Thymus (tissue), 11 donors: ENCODE results near the gene SLC1A4. TPM values are rescaled to one million over a fixed set of nuclear protein-coding genes. Genes with fewer than 3 reads are reported as not detected.

Source experiments
- DNase-seq, 9 donors: peaks; one replicate each; pipeline ENCODE4 v3.0.0-alpha.2; 2013; ENCODE audit warnings: low spot score in 9 of 9, low read depth in 6 of 9, missing footprints in 1 of 9
- H3K27ac ChIP-seq, 2 donors: one replicate each; pipeline ENCODE4 v1.5.1; 2013; ENCODE audit warnings: control low read depth in 1 of 2, low read depth in 1 of 2, low read length in 1 of 2, mild to moderate bottlenecking in 1 of 2, moderate library complexity in 1 of 2
- H3K27me3 ChIP-seq, 2 donors: one replicate each; pipeline ENCODE4 v1.5.1; 2013; ENCODE audit warnings: low read length in 1 of 2; ENCODE audit not compliant: control insufficient read depth in 2 of 2, insufficient read depth in 1 of 2
- H3K36me3 ChIP-seq, 2 donors: one replicate each; pipeline ENCODE4 v1.5.1; 2013; ENCODE audit warnings: low read length in 1 of 2, mild to moderate bottlenecking in 1 of 2, moderate library complexity in 1 of 2; ENCODE audit not compliant: control insufficient read depth in 2 of 2, insufficient read depth in 2 of 2
- H3K4me1 ChIP-seq, 2 donors: one replicate each; pipeline ENCODE4 v1.5.1; 2013; ENCODE audit warnings: low read length in 2 of 2; ENCODE audit not compliant: control insufficient read depth in 2 of 2, insufficient read depth in 2 of 2
- H3K4me3 ChIP-seq, 2 donors: one replicate each; pipeline ENCODE4 v1.5.1; 2013; ENCODE audit warnings: low read length in 2 of 2, control low read depth in 1 of 2, mild to moderate bottlenecking in 1 of 2
- H3K9me3 ChIP-seq, 2 donors: one replicate each; pipeline ENCODE4 v1.5.1; 2013; ENCODE audit warnings: low read length in 1 of 2, mild to moderate bottlenecking in 1 of 2; ENCODE audit not compliant: control insufficient read depth in 2 of 2, insufficient read depth in 1 of 2
- WGBS: extraction: QIAGEN DNeasy Blood & Tissue Kit; methylation state at CpG from one replicate; pipeline ENCODE4 v1.1.7; 2013; 5-methylcytosine and 5-hydroxymethylcytosine counted together
- polyA plus RNA-seq: library from polyadenylated mRNA; stranded (reverse); fragments of 200-250 nt; gene quantifications from one replicate; pipeline ENCODE4 v1.2.3, GENCODE V29; 2013
- total RNA-seq: library from RNA; stranded (reverse); fragments of 120-200 nt; gene quantifications from one replicate; pipeline ENCODE4 v1.2.4, GENCODE V29; 2013
- donor health status: healthy.

The SLC1A4 gene
- total and polyA plus RNA-seq, 2 donors = 4.9 to 12.5 TPM

GRCh38 chr2:64987001-64987955 lies 1.9 kb upstream of the SLC1A4 start:
- H3K4me1 ChIP-seq = peaks cover 21 to 44% of the 10 kb centered on the region in 2 donors
- H3K27me3 ChIP-seq = peaks cover 0 to 8% of the 10 kb centered on the region in 2 donors
- H3K9me3 ChIP-seq = no peaks in the 10 kb centered on the region
- DNase-seq = peak in 1 of 9 donors; percentile 31
- 63% methylated on average over 6 of the region's 6 CpGs for WGBS
- no peak overlapping the region for H3K27ac ChIP-seq
- H3K36me3 ChIP-seq = no peaks in the 10 kb centered on the region
- peak overlapping the region in 1 of 2 donors; percentile 72 for H3K4me3 ChIP-seq

- 5% methylated on average over 12 of the region's 12 CpGs for WGBS
- Histone ChIP-seq H3K4me1 (peaks cover 29 to 51% of the 10 kb centered on the region in 2 donors), H3K36me3 (peaks cover 0 to 2% of the 10 kb centered on the region in 2 donors), H3K27ac (peak overlapping the region; percentile 82 to 86), H3K27me3 (peaks cover 0 to 8% of the 10 kb centered on the region in 2 donors), H3K4me3 (peak overlapping the region; percentile 72 to 82), H3K9me3 (no peaks in the 10 kb centered on the region)
- DNase-seq = peak in 1 of 9 donors; percentile 51
Observed at GRCh38 chr2:64987956-64988419, 1.2 kb upstream of the SLC1A4 start.

GRCh38 chr2:64988420-64989125 lies 626 bp upstream of the SLC1A4 start:
- under 1% methylated on average over 64 of the region's 65 CpGs for WGBS
- peaks cover 30 to 56% of the 10 kb centered on the region in 2 donors for H3K4me1 ChIP-seq

GRCh38 chr2:64989982-64990614 lies 899 bp downstream of the SLC1A4 start:
- DNase-seq = no peak
- peaks cover 0 to 8% of the 10 kb centered on the region in 2 donors for H3K27me3 ChIP-seq
- WGBS = 29% methylated on average over 35 of the region's 35 CpGs
- H3K9me3 ChIP-seq = no peaks in the 10 kb centered on the region
- peaks cover 30 to 67% of the 10 kb centered on the region in 2 donors for H3K4me1 ChIP-seq
- peak overlapping the region; percentile 82 to 85 for H3K4me3 ChIP-seq
- no peak overlapping the region for H3K27ac ChIP-seq
- H3K36me3 ChIP-seq = peaks cover 0 to 21% of the 10 kb centered on the region in 2 donors

More at GRCh38 chr2:64988420-64989125, 626 bp upstream of the SLC1A4 start:
- peak in 6 of 9 donors; percentile 50 to 86 (median 54) for DNase-seq
- Histone ChIP-seq H3K9me3 (no peaks in the 10 kb centered on the region), H3K27ac (peak overlapping the region; percentile 82 to 86), H3K36me3 (peaks cover 0 to 8% of the 10 kb centered on the region in 2 donors), H3K4me3 (peak overlapping the region; percentile 72 to 82), H3K27me3 (peaks cover 0 to 8% of the 10 kb centered on the region in 2 donors)

GRCh38 chr2:64990876-64991275 lies 1.7 kb downstream of the SLC1A4 start:
- Histone ChIP-seq H3K4me1 (peaks cover 32 to 71% of the 10 kb centered on the region in 2 donors), H3K36me3 (peaks cover 0 to 23% of the 10 kb centered on the region in 2 donors), H3K27ac (no peak overlapping the region), H3K4me3 (peak overlapping the region; percentile 82 to 85), H3K27me3 (peaks cover 0 to 8% of the 10 kb centered on the region in 2 donors), H3K9me3 (no peaks in the 10 kb centered on the region)
- DNase-seq = no peak
- 84% methylated on average over 1 of the region's 1 CpG for WGBS

- WGBS = 57% methylated on average over 5 of the region's 5 CpGs
- Histone ChIP-seq H3K4me1 (peaks cover 32 to 76% of the 10 kb centered on the region in 2 donors), H3K4me3 (peak overlapping the region; percentile 13 to 19)
Observed at GRCh38 chr2:64992218-64992617, 3.0 kb downstream of the SLC1A4 start.

GRCh38 chr2:64992990-64993389 lies 3.8 kb downstream of the SLC1A4 start:
- DNase-seq = no peak
- H3K27ac ChIP-seq = no peak overlapping the region
- 74% methylated on average over 4 of the region's 4 CpGs for WGBS
- peaks cover 30 to 70% of the 10 kb centered on the region in 2 donors for H3K4me1 ChIP-seq
- H3K27me3 ChIP-seq = peaks cover 0 to 8% of the 10 kb centered on the region in 2 donors
- no peak overlapping the region for H3K4me3 ChIP-seq
- peaks cover 0 to 26% of the 10 kb centered on the region in 2 donors for H3K36me3 ChIP-seq
- H3K9me3 ChIP-seq = no peaks in the 10 kb centered on the region

More at GRCh38 chr2:64992218-64992617, 3.0 kb downstream of the SLC1A4 start:
- H3K27ac ChIP-seq = peak overlapping the region in 1 of 2 donors; percentile 48
- no peaks in the 10 kb centered on the region for H3K9me3 ChIP-seq
- peak in 3 of 9 donors; percentile 45 to 75 (median 48) for DNase-seq
- H3K36me3 ChIP-seq = peaks cover 0 to 26% of the 10 kb centered on the region in 2 donors
- peaks cover 0 to 8% of the 10 kb centered on the region in 2 donors for H3K27me3 ChIP-seq

- Histone ChIP-seq H3K27ac (no peak overlapping the region), H3K4me3 (no peak overlapping the region), H3K4me1 (peaks cover 26 to 76% of the 10 kb centered on the region in 2 donors), H3K36me3 (peaks cover 0 to 29% of the 10 kb centered on the region in 2 donors), H3K9me3 (no peaks in the 10 kb centered on the region), H3K27me3 (peaks cover 0 to 5% of the 10 kb centered on the region in 2 donors)
- WGBS = 94% methylated on average over 3 of the region's 3 CpGs
- DNase-seq = no peak
Observed at GRCh38 chr2:64995041-64995440, 5.8 kb downstream of the SLC1A4 start.
